DMS53 treated with DMSO at 0.1 percent for 48 hours (cell line): ENCODE measurements around the gene RBMS3.

Source experiments
- DNase-seq: peaks from one replicate; lab custom pipeline; 2025; ENCODE audit not compliant: unreplicated experiment; lab: John Stamatoyannopoulos, UW

The RBMS3 gene

DNA sequence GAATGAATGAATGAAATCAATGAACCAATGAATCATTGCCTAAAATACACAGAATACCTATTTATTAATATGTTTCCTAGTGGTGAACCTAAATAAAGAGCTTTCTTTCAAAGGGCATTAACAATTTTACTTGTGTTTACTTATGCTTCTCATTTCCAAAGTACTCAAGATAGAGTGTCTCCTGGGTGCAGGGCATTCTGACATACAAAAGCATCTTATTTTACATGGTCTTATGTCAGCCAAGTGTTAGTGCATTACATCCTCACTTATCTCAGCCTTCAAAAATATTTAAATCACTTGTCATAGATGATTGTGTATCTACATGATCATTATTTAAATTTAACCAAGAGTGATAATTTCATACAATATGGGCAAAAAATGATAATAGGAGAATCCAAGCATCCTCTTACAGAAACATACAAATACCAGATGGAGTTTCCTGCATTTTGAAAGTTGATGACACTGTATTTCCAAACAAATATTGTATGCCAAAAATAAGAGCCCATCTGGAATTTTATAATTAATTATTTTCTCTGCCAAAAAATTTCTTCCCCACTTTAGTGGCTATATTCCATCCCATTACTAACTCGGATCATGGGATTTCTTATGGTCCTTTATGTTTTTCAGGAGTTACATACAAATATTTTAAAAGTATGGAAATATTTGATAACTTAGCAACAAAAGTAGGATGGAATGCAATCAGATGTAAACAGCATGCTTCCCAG, 279.0 kb downstream of the RBMS3 start:
- no peak for DNase-seq

DNA sequence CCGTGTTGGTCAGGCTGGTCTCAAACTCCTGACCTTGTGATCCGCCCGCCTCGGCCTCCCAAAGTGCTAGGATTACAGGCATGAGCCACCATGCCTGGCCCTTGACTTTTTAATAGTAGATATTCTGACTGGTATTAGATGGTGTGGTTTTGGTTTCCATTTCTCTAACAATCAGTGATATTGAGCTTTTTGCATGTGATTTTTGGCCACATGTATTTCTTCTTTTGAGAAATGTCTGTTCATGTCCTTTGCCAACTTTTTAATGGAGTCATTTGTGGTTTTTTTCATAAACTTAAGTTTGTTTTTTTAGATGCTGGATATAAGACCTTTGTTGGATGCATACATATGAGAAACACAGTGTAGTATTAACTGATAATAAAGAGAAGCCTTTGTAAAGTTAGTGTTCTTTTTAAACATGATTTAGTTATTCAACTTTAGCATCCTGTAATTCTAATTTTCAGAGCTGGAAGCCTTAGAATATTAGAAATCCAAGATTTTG, 280.8 kb downstream of the RBMS3 start:
- DNase-seq = no peak

DNA sequence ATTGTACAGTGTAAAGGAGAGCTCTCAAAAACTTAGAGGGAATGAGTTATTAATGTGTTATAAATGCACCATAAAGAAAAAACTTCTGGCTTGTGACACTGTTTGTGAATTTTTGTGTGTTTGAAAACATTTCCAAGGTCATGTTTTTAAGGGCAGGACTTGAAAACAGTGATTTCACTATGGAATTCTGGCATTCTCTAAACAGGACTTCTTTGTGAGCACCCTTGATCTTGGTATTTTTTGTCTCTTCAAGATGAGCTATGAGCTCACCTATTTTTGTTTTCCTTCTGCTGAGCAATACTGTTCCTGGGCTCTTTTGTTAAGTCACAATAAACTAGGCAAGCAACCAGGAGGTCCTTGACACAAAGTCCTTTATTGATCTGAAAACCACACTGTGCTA, 284.4 kb downstream of the RBMS3 start:
- DNase-seq = no peak

DNA sequence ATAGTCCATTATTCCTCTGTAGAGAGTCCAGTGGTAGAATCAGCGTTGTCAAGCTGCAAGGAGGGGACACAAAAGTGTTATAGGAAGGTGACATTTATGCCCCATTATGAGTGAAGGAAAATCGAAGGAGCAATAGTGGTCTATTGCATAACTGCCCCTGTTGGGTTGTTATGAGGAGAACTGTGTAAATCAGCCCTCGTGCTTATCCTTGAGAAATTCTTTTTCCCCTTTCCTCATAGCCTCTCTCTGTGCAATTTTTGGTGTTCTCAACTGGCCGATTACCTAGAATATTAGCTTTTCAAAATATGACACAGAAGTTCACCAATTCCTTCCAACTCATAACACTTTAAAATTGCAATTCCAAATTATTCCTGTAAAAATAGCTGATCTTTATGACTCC, 286.6 kb downstream of the RBMS3 start:
- DNase-seq = no peak

DNA sequence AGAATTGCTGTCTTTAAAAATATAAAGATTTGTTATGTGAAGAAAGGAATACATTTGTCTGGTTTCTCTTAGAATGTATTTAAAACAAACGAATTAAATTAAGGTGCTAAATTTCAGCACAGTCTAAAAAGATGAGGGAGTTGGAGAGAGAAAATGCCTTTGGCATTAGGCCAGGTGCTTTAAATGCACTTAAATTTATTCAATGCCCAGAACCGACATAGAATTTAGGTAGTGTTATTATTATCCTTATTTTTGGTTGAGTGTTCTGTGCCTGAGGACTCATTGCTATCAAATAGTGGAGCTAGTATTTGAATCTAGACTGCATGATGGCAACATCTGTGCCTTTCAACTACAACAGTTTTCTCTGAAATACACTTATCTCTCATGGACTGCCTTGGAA, 287.5 kb downstream of the RBMS3 start:
- no peak for DNase-seq

DNA sequence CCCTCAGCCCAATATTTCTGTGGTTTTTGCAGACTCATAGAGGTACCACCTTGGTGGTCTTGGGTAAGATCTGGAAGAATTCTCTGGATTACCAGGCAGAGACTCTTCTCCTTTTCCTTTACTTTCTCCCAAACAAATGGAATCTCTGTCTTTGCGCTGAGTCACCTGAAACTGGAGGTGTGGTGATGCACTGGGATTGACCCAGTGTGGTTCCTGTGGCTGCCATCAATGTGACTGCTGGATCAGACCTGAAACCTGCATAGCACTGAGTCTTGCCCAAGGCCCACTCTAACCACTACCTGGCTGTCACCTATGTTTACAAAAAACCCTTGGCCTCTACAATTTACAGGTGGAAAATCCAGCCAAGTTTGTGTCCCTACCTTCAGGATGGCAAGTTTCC, 295.3 kb downstream of the RBMS3 start:
- DNase-seq = no peak

DNA sequence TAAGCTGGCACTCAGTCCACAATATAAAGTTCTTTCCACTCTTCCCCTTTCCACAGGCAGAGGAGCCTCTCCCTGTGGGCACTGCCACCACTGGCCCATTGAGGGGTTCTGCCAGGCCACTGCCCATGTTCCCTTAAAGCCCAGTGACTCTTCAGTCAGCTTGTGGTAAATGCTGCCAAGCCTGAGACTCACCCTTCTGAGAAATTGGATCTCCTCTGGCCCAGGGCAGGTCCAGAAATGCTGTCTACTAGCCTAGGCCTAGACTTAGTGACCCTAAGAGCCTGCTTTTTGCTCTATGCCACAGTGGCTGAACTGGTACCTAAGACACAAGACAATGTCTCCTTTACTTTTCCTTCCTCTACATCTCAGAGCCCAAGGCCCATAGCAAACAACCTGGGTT, 295.8 kb downstream of the RBMS3 start:
- no peak for DNase-seq

DNA sequence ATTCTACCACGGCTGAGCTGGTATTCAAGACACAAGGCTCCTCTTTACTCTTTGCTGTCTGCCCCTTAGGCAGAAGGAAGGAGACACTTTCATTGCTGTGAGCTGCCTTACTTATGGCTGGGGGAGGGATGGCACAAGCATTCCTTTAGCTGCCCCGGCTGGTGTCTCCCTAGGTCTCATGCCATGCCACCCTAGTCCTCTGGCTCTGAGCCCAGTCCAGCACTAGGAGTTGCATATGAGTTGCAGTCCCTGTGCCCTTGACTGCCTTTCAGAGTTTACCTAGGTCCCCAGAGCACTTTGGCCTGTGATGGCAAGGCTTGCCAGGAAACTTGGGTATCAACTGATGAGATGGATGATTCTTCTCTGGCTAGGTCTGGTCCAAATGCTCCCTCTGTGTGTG, 296.4 kb downstream of the RBMS3 start:
- DNase-seq = no peak

DNA sequence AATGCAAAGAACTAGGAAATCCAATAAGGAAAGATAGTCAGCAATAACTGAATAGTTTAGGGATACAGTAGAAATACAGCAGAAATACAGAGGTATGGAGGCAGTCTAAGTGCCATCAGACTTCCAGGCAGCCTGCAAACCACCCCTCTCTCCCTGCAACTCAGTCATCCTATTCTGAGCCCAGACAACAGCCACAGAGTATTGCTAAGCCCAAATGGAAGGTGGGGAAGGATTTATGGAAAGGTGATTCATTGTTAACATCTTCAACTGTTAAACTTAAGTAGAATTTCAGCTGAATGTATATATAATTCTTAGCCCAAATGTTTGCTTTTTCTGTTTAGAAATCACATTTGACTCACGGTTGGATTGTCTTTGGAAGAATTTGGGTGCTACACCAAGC, 300.4 kb downstream of the RBMS3 start:
- DNase-seq = no peak

DNA sequence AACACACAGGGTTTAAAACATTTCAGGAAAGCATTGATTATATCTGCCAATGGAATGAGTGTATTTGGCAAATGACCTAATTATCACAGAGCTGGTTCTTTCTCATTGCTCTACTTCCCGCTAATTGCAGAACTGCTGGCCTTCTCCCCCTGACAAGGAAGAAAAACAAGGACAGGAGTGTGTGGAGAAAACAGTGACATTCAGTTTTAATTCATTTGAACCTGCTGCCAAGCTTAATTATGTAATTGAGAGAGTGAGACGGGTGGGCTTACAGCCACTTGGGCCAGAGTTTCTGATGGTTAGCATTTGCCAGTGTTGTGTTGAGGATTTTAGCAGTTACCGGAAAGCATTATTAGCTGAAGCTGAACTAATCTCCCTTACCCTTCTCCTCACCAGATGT, 301.4 kb downstream of the RBMS3 start:
- no peak for DNase-seq

DNA sequence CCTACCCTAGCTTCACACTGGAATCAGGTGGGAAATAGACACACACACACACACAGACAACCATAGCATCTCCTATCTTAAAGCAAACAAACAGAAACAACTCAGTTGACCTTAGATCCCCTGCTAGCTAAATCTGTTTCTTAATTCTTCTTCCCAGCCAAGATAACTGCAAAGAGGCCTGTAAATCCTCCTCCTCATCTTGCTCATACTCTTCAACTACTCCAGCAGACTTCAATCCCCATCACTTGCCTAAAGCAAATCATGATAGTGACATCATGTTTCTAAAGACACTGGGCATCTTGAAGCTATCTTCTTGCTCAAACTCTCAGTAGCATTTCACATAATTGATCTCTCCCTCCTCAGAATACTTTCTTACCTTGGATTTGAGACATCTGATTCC, 303.0 kb downstream of the RBMS3 start:
- no peak for DNase-seq

DNA sequence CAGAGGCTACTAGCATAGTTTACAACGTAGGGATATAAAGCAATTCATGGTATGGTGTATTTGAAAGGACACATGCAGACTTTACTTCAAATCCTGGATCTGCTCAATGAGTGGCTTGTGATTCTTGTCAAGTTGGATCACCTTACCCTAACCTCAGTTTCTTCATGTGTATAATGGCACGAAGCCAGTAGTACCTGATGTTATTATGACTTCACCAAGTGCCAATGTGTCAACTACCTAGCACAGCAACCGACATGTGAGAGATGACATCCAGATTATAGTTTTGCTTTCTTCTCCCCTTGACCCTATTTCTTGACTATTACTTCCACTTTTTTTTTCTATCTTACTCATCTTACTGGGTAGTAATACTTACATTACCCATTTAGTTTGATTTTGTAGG, 304.5 kb downstream of the RBMS3 start:
- no peak for DNase-seq

DNA sequence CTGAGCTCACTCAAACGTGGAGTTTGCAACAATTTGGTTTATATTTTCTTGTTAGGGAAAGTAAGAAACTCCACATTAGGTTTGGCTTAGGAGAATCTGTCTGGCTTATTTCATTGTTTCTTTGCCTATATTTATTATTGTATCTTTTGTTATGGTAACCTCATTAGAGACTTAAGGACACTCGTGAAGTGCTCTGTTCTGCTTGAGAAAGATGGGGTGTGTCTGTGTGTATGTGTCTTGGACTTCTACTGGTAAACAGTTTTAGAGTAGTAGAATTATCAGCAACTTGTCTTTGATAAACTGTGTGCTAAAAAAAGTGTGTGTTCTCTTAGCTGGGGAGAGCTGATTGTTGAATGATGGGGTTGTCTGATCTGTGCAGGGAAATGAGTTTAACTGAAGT, 306.5 kb downstream of the RBMS3 start:
- DNase-seq = no peak

DNA sequence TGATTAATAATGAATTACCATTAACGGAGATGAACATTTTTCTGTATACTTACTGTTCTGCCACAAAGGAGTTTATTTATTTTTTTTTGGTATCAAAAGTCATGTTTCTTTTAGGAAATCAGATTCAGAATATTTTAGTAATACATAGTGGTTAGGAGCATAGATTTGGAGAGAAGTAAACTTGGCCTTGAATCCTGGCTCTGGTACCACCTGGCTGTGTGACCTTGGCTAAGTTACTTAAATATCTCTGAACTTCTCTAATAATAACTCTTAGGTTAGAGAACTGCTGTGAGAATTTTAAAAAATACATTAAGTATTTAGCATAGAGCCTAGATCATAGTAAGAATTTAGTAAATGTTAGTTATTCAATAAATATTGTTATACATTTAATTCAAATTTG, 309.1 kb downstream of the RBMS3 start:
- no peak for DNase-seq

DNA sequence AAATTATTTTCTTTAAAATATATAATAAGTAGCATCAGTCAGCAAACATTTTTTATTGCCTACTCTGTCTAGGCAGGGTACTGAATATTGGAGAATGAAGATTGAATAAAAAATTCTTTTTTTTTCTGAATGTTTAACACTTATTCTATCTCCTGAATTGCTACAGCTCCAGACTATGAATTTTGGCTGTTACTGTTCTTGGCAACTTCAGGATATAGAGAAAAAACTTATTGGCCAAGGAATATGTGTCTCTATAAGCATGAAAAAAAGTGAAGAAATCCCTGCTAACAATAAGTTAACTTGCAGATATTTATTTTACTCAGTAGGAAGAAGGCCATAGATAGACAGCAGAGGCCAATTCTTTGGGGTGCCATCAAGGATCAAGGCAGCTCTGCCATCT, 309.6 kb downstream of the RBMS3 start:
- DNase-seq = no peak

DNA sequence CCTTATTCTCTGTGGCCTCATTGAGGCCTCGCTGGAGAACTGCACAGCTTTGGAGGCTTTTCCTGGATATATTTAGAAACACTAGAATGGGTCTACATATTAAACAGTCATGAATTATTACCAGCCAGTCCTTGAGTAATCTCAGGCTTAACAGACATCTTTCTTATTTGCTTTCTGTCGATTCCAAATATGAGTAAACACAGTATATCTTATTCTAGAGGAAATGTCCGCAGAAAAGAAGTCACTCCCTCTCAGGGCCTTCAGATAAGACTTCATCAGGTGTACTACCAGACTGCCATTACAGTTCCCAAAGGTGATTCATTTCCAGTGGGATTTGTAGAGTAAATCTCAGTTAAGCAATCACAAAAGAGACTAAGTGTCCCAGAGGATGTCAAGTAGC, 310.7 kb downstream of the RBMS3 start:
- no peak for DNase-seq

DNA sequence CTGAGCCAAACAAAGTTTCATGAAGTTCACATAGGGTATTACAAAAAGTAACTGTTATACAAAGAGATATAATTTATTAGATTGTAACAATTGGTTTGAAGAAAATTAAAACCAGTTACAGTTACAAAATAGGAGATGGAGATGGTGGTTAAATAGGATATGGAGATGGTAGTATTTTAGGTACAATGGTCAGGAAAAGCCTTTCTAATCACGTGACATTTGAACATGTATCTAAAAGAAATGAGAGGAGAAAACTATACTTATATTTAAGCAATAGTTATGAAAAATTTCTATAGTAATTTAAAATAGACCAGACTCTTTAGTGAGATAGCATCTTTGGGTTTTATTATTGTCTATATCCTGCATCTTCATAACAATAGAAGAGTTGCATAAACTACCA, 312.9 kb downstream of the RBMS3 start:
- no peak for DNase-seq

DNA sequence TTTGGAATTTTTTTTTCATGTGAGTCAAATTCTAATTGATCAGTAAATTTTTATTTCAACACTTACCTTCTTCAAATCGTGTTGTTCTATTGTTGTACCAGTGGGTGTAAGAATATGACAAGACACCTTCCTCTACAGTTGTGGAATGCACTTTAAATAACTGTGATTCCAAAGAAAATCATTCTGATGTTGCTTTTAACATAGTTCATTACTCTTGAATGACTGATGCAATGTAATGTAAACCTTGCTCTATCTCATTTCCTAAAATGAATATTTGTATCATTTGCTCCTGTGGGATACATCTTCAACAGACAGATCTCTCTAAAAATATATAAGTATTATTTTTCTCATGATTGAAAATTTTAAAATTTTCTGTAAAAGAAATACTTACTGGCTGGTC, 313.4 kb downstream of the RBMS3 start:
- DNase-seq = no peak

DNA sequence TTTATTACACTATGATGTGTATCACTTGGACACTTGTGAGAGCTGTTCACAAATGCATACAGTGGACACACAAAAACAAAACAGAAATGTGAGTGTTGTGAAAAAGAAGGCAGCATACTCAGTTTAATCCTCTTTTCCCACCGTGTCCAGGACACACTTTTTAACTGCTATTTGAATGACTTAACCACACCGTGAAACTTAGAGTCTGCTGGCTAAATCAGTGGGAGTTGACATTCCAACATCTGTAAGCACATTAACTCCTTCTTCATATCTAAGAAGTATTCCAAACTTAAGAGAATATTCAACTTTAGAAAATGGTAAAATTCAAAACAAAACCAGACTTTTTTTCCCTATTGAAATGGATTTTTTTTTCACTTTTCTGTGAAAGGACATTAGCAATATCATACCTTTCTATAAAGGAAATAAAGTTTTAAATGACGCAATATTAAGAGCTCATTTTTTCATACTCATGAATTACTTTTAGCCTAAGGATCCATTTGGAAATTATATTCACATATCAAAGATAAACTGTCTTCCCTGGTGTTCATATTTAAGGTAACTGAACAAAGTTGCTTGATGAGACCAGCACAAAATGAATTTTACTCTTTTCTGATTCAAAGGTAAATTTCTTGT, 316.6 kb downstream of the RBMS3 start:
- DNase-seq = no peak

DNA sequence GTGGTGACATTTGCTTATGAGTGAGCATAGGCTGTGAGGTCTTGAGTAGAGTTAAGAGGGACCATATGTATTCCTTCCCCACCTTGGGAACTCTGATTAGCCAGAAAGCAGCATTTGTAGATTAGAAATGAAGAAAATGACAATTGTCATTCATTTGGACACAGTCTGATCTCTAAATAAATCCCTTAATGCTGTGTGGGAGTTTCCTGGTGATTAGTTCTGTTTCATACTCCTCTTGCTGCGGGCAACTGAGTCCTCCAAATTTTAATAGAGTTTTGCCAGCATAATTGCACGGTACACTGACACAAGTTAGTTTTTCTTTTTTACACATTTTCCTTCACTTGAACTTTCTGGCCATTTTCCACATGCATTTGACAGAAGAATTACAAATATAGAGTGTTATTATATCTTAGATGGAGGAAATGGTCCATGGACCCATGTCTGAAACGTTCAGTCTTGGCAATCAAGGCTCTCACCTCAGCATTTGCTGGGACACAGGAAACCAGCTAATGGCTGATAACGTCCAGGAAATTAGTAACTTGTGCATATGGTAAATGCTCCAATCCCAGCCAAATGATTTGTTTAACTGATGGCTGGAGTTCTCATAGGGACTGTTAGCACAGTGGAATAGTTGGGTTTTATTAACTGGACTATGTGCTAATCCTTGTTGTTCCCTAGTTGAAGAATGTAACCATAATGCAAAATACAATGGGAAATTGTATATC, 321.2 kb downstream of the RBMS3 start:
- no peak for DNase-seq

DNA sequence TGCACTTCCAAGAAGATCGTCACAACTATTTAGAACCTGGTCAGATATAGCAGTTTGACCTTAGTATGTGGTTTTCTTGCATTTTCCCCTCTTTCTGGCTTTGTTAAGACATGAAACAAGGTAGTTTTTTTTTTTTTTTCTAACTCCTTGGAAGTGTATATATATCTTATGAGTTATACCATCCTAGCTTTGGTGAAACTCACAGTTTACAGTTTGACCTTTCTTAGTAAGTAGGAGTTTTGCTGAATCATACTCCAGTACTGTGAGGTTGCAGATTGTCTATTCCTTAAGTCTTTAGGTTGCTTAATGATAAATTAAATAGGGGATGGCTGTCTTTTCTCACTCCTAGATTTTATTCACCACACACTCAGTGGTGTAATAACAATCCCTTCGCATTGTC, 325.0 kb downstream of the RBMS3 start:
- DNase-seq = no peak

DNA sequence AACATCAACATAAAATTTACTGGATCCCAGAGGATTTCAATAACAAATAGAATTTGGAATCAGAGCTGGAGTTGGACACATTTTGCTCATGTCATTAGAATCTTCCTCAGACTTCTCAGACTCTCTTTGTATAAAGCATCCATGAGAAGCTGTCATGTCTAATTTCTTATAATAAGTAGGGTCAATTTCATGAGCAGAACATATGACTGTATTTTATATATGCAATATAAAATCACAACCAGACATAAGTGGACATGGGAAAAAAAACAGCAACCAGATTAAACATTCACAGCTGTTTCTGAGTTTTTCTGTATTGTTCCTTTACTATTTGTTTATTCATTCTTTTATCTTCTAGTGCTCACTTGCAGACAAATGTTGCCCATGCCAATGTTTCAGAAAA, 325.5 kb downstream of the RBMS3 start:
- DNase-seq = no peak
